ENCODE data around the gene ESRRA. TPM values are rescaled to one million over a fixed set of nuclear protein-coding genes. Genes with fewer than 3 reads are reported as not detected.

Gene ESRRA
- total RNA-seq (2021; fragmentation: NEBNext Ultra II Directional; extraction: Animal tissue kit (Norgen Biotek cat#: 25700)) (36.1 and 37.0 TPM in 2 replicates), polyA plus RNA-seq (2011; rRNA removed) (18.2 and 20.9 TPM in 2 replicates), polyA minus RNA-seq (2011; rRNA and poly(A)+ RNA removed) (9.2 and 9.3 TPM in 2 replicates)
- 24.8 TPM for polyA plus RNA-seq (2011; cell fraction: cytosol; rRNA removed)
- polyA plus RNA-seq (2011; cell fraction: nucleus; rRNA removed): 29.9 TPM
- 24.8 to 32.6 TPM (median 31.0 TPM) in 4 replicates for polyA plus RNA-seq (2012, experiment 1 of 2)
- polyA plus RNA-seq (2012, experiment 2 of 2): 28.6 TPM
- polyA plus RNA-seq (2013, experiment 1 of 2): 13.1 TPM
- 13.3 TPM for polyA plus RNA-seq (2013, experiment 2 of 2)
- polyA minus RNA-seq (2011; cell fraction: cytosol; rRNA and poly(A)+ RNA removed): 19.5 TPM
- polyA minus RNA-seq (2011; cell fraction: nucleus; rRNA and poly(A)+ RNA removed): 13.9 TPM
- long read RNA-seq, experiment 1, partial matches to known transcripts: 15 of 26 reads
- long read RNA-seq, experiment 1, other reads (novel, unspliced or antisense): 4 of 26 reads
- long read RNA-seq, experiment 2, partial matches to known transcripts: 0 of 8 reads
- long read RNA-seq, experiment 2, other reads (novel, unspliced or antisense): 8 of 8 reads

GRCh38 chr11:64305075-64305690, at the start of gene ESRRA:
TSS of gene ESRRA (plus strand) at chr11:64305524. CDS start at chr11:64307180, 1,656 bp downstream.
- peaks cover 14% of the 10 kb centered on the region; the same call in 1 of the 2 replicates for H3K23me2 ChIP-seq (ENCODE audit: low read depth, low read length)
- peak within 1 kb of the TSS; percentile 80; the same call in 1 of the 2 replicates for H2BK20ac ChIP-seq (ENCODE audit: low read length)
- peak within 1 kb of the TSS; percentile 99 for H3K18ac ChIP-seq (ENCODE audit: extremely low read depth, low read length)
- H3K27ac ChIP-seq (ENCODE audit: low read depth, low read length): peak within 1 kb of the TSS; percentile 87
- peaks cover 0 to 17% of the 10 kb centered on the region in 2 experiments; a peak in 2 of 4 replicates for H3K79me2 ChIP-seq (ENCODE audit: control insufficient read depth in 1 of 2, insufficient read depth in 2 of 2, low read length in 2 of 2)
- no peak within 1 kb of the TSS for H3K14ac ChIP-seq (ENCODE audit: insufficient read length)
- peak within 1 kb of the TSS; percentile 88; the same call in 1 of the 2 replicates for H2BK15ac ChIP-seq (ENCODE audit: low read length)
- no peaks in the 10 kb centered on the region for H3K36me3 ChIP-seq (ENCODE audit: control insufficient read depth in 2 of 4, insufficient read depth in 4 of 4, low read length in 3 of 4)
- CTCF ChIA-PET (ENCODE audit: partially characterized antibody): interaction anchor here (0.7 to 20.8 kb wide), 19 partner anchors 9 to 340 kb away, joined by 3 to 614 read pairs (median 5); partner anchors contain the start of genes BAD, CCDC88B, FERMT3 and GPR137
- H3K56ac ChIP-seq (replicated peaks; ENCODE audit: insufficient read length, low read depth, low read length): peak within 1 kb of the TSS; percentile 97
- H3K4me3 ChIP-seq (ENCODE audit: extremely low read depth in 1 of 4, insufficient read depth in 2 of 4, low read depth in 3 of 4, low read length in 4 of 4): peak within 1 kb of the TSS; percentile 62 to 93 (median 83)
- H3K23ac ChIP-seq (ENCODE audit: insufficient read length): no peak within 1 kb of the TSS
- H4K91ac ChIP-seq (replicated peaks; ENCODE audit: insufficient read length, low read length): peak within 1 kb of the TSS; percentile 98
- POLR2A ChIA-PET (ENCODE audit: partially characterized antibody): interaction anchor here (1.0 to 5.6 kb wide), 19 partner anchors 8 to 386 kb away, joined by 3 to 57 read pairs (median 6); partner anchors contain the start of genes BAD, FERMT3, GPR137 and NUDT22
- DNase-seq (ENCODE audit: low read depth in 1 of 2, low spot score in 2 of 2): peak; percentile 99
- FAIRE-seq: no peak
- H2AFZ ChIP-seq (ENCODE audit: low read length): 0 out of 2 replicates have a peak within 1 kb of the TSS, but pooled peaks have one; percentile 36
- H3K4ac ChIP-seq (replicated peaks; ENCODE audit: insufficient read length, low read depth, low read length): peak within 1 kb of the TSS; percentile 99
- H3K9ac ChIP-seq (replicated peaks in 1 of 4; ENCODE audit: extremely low read depth in 1 of 4, low read depth in 3 of 4, low read length in 3 of 4): peak within 1 kb of the TSS in 3 of 4 experiments; percentile 76 to 88 (median 85); a peak in 6 of 7 replicates
- peak within 1 kb of the TSS; percentile 92 for H2BK120ac ChIP-seq (replicated peaks; ENCODE audit: low read depth, low read length)
- peaks cover 6 to 23% (median 11%) of the 10 kb centered on the region in 4 experiments for H3K27me3 ChIP-seq (replicated peaks in 1 of 4; ENCODE audit: control insufficient read depth in 3 of 4, extremely low read depth in 1 of 4, insufficient read depth in 3 of 4, low read length in 3 of 4)
- peaks cover 3 to 15% (median 12%) of the 10 kb centered on the region in 4 experiments; a peak in 6 of 7 replicates for H3K4me1 ChIP-seq (replicated peaks in 1 of 4; ENCODE audit: control insufficient read depth in 3 of 4, insufficient read depth in 4 of 4, low read length in 3 of 4)
- peak within 1 kb of the TSS; percentile 90 for H2BK12ac ChIP-seq (ENCODE audit: low read depth, low read length)
- peaks cover 2 to 3% of the 10 kb centered on the region in 2 experiments for H4K20me1 ChIP-seq (replicated peaks in 1 of 2; ENCODE audit: control insufficient read depth in 1 of 2, insufficient read depth in 2 of 2, low read length in 2 of 2)
- H4K8ac ChIP-seq (ENCODE audit: extremely low read depth, insufficient read depth, low read length): peak within 1 kb of the TSS; percentile 97
- WGBS, 2 experiments (ENCODE audit: extremely low coverage in 1 of 2, insufficient coverage in 1 of 2, insufficient read length in 1 of 2, insufficient replicate concordance in 2 of 2, low coverage in 1 of 2, low lambda C conversion rate in 2 of 2, missing lambda C conversion rate in 1 of 2): 2% methylated on average over 41 of the region's 81 CpGs; no CpG with 5 or more reads in 1 of the 2 experiments
- H2AK5ac ChIP-seq (ENCODE audit: low read depth, low read length): peak within 1 kb of the TSS; percentile 96
- H3K4me2 ChIP-seq (ENCODE audit: insufficient read depth in 1 of 2, low read depth in 2 of 2, low read length in 2 of 2): peak within 1 kb of the TSS; percentile 96 to 98
- H4K5ac ChIP-seq (ENCODE audit: insufficient read length, low read depth, low read length): peak within 1 kb of the TSS; percentile 99
- peak within 1 kb of the TSS; percentile 98 for H2BK5ac ChIP-seq (ENCODE audit: low read depth, low read length)
- no peaks in the 10 kb centered on the region; a peak in 1 of 4 replicates for H3K9me3 ChIP-seq (ENCODE audit: insufficient read depth in 2 of 2, low read depth in 1 of 2, low read length in 1 of 2)
- peaks cover 11% of the 10 kb centered on the region; the same call in 1 of the 2 replicates for H3K79me1 ChIP-seq (ENCODE audit: low read depth, low read length)
- no peak for TF ChIP-seq HDAC6 (IDR thresholded peaks at IDR 0.05; ENCODE audit: low read depth, low read length)
- TF ChIP-seq RAD21 (IDR thresholded peaks at IDR 0.05 in 1 of 2, conservative IDR thresholded peaks at IDR 0.05 in 1 of 2; ENCODE audit: low read depth in 2 of 2, low read length in 2 of 2): no peak
- TF ChIP-seq SIN3A (conservative IDR thresholded peaks at IDR 0.05 in 1 of 2, IDR thresholded peaks at IDR 0.05 in 1 of 2; ENCODE audit: low read depth in 1 of 2, low read length in 2 of 2): peak; percentile 48 to 82; a peak in 1 of 4 replicates
- TF ChIP-seq CREB1 (IDR thresholded peaks at IDR 0.05): peak; percentile 87
- TF ChIP-seq TAF1 (IDR thresholded peaks at IDR 0.05; ENCODE audit: low read depth, low read length): peak; percentile 50
- no peak for TF ChIP-seq GABPA (IDR thresholded peaks at IDR 0.05; ENCODE audit: borderline replicate concordance, insufficient read depth, low read length)
- no peak for TF ChIP-seq CTBP2 (IDR thresholded peaks at IDR 0.05; ENCODE audit: borderline replicate concordance, insufficient read depth, insufficient read length, low read length)
- TF ChIP-seq FOSL1 (IDR thresholded peaks at IDR 0.05; ENCODE audit: insufficient read depth, low read depth, low read length): no peak
